HepG2 (cell line): Measurements from ENCODE around the gene SYNJ2. TPM values are rescaled to one million over a fixed set of nuclear protein-coding genes. Genes with fewer than 3 reads are reported as not detected.

Experiments
- ATAC-seq: fragments of 200-7000 bp; cut with Tn5 transposase; 3 replicates; pipeline ENCODE4 v1.9.1; 2020; ENCODE audit warnings: mild to moderate bottlenecking, moderate library complexity
- BruUV-seq: library from RNA; stranded (reverse); fragments of 400-500 nt; replicated peaks from 2 replicates; lab custom pipeline; 2021; lab: Mats Ljungman, UMichigan
- CTCF ChIA-PET: fragments of 300-600 bp; formaldehyde crosslinking; extraction: SDS; loops from one replicate; lab custom pipeline; 2021; ENCODE audit warnings: low total read pairs, inconsistent platforms, low intra/inter-chr PET ratio; lab: Yijun Ruan, JAX
- POLR2A ChIA-PET: fragments of 350-600 bp; sonication (Branson Sonifier 250); formaldehyde crosslinking; loops from one replicate; lab custom pipeline; 2020; ENCODE audit warnings: antibody characterized with exemption, inconsistent platforms; lab: Yijun Ruan, JAX
- DNase-seq: peaks from one replicate; pipeline ENCODE4 v3.0.0-alpha.2; 2015; ENCODE audit warnings: low spot score
- FAIRE-seq: peaks from 3 replicates; lab custom pipeline; 2011; peaks lifted over from hg19 to GRCh38; lab: Jason Lieb, UNC
- H2AFZ ChIP-seq: one replicate; pipeline ENCODE4 v1.6.1; 2011; ENCODE audit warnings: low read length, inconsistent platforms
- H3K27ac ChIP-seq: fragments of 300-600 bp; 3 replicates; pipeline ENCODE4 v1.8.0; 2011; ENCODE audit warnings: mixed run types, mild to moderate bottlenecking, mixed read lengths, low read length, inconsistent platforms; ENCODE audit not compliant: insufficient read depth; ENCODE audit errors: extremely low read length
- H3K27me3 ChIP-seq, 2 experiments: fragments of 200-600 bp in 1 of 2; 2 replicates in 1 of 2; 3 replicates in 1 of 2; pipeline versions ENCODE4 v1.6.0 to v1.8.0; 2011; ENCODE audit warnings: low read length in 2 of 2, mild to moderate bottlenecking in 2 of 2, moderate library complexity in 2 of 2, inconsistent platforms in 1 of 2; ENCODE audit not compliant: insufficient read depth in 2 of 2, control insufficient read depth in 1 of 2
- H3K36me3 ChIP-seq, 2 experiments: fragments of 200-600 bp in 1 of 2; replicated peaks in 1 of 2; 2 replicates in 1 of 2; 3 replicates in 1 of 2; pipeline versions ENCODE4 v1.5.1 to v1.8.0; 2011; ENCODE audit warnings: low read length in 2 of 2, inconsistent platforms in 1 of 2; ENCODE audit not compliant: insufficient read depth in 2 of 2, control insufficient read depth in 1 of 2
- H3K4me1 ChIP-seq: 2 replicates; pipeline ENCODE4 v1.5.1; 2012; ENCODE audit warnings: low read length, inconsistent platforms; ENCODE audit not compliant: insufficient read depth
- H3K4me2 ChIP-seq: 2 replicates; pipeline ENCODE4 v1.6.0; 2011; ENCODE audit warnings: low read depth, low read length, inconsistent platforms
- H3K4me3 ChIP-seq, 3 experiments: fragments of 200-600 bp in 1 of 3; sonication (generic), shearing (Covaris generic) in 1 of 3; replicated peaks in 1 of 3; 2 replicates each; pipeline ENCODE4 v1.5.1; 2011 to 2016; ENCODE audit warnings: low read length in 3 of 3, inconsistent platforms in 2 of 3, low read depth in 2 of 3, mild to moderate bottlenecking in 2 of 3, control low read depth in 1 of 3, mixed read lengths in 1 of 3; ENCODE audit not compliant: insufficient read depth in 1 of 3
- H3K79me2 ChIP-seq: one replicate; pipeline ENCODE4 v1.6.1; 2011; ENCODE audit warnings: low read length, inconsistent platforms; ENCODE audit not compliant: insufficient read depth
- H3K9ac ChIP-seq: 2 replicates; pipeline ENCODE4 v1.6.0; 2011; ENCODE audit warnings: mild to moderate bottlenecking, low read depth, low read length, inconsistent platforms; ENCODE audit not compliant: insufficient read depth
- H3K9me3 ChIP-seq: 2 replicates; pipeline ENCODE4 v1.5.1; 2012; ENCODE audit warnings: mild to moderate bottlenecking, low read length
- H4K20me1 ChIP-seq: 2 replicates; pipeline ENCODE4 v1.6.0; 2011; ENCODE audit warnings: inconsistent platforms, mild to moderate bottlenecking, low read length, moderate library complexity; ENCODE audit not compliant: insufficient read depth
- FOXA1 ChIP-seq, 2 experiments: fragments of 450-650 bp in 1 of 2; sonication (generic) in 1 of 2; formaldehyde crosslinking in 1 of 2; IDR thresholded peaks; 2 replicates each; pipeline versions ENCODE4 v1.4.0 to v1.6.1; 2016 to 2020; ENCODE audit warnings: missing genetic modification reagents in 1 of 2
- FOXO1 ChIP-seq: sonication (generic); formaldehyde crosslinking; IDR thresholded peaks from 2 replicates; pipeline ENCODE4 v1.4.0; 2020; ENCODE audit warnings: missing genetic modification reagents
- HOXA3 ChIP-seq: sonication (generic); formaldehyde crosslinking; IDR thresholded peaks from 2 replicates; pipeline ENCODE4 v1.5.0; 2020; ENCODE audit warnings: missing genetic modification reagents
- SMARCC2 ChIP-seq: fragments of 450-650 bp; IDR thresholded peaks from 2 replicates; pipeline ENCODE4 v1.6.1; 2017; ENCODE audit warnings: antibody characterized with exemption, mild to moderate bottlenecking
- SP5 ChIP-seq: IDR thresholded peaks from 2 replicates; pipeline ENCODE4 v1.6.1; 2016; ENCODE audit warnings: low read depth, borderline replicate concordance
- TBX2 ChIP-seq: sonication (generic); formaldehyde crosslinking; IDR thresholded peaks from 2 replicates; pipeline ENCODE4 v1.5.0; 2020; ENCODE audit warnings: missing genetic modification reagents, mild to moderate bottlenecking, borderline replicate concordance
- TGIF2 ChIP-seq: IDR thresholded peaks from 2 replicates; pipeline ENCODE4 v1.6.1; 2016; ENCODE audit warnings: control low read depth, missing compliant biosample characterization
- ZFP90 ChIP-seq: sonication (generic); formaldehyde crosslinking; IDR thresholded peaks from 2 replicates; pipeline ENCODE4 v1.8.0; 2022; ENCODE audit warnings: missing genetic modification reagents, mild to moderate bottlenecking, inconsistent platforms, borderline replicate concordance
- ZNF530 ChIP-seq: sonication (generic); formaldehyde crosslinking; IDR thresholded peaks from 2 replicates; pipeline ENCODE4 v1.5.0; 2020; ENCODE audit warnings: low read depth, mild to moderate bottlenecking, missing genetic modification reagents
- ZNF556 ChIP-seq: sonication (generic); formaldehyde crosslinking; IDR thresholded peaks from 2 replicates; pipeline ENCODE4 v1.4.0; 2020; ENCODE audit warnings: mild to moderate bottlenecking, missing genetic modification reagents, borderline replicate concordance
- ZNF577 ChIP-seq: sonication (generic); formaldehyde crosslinking; IDR thresholded peaks from 2 replicates; pipeline ENCODE4 v1.4.0; 2020; ENCODE audit warnings: mild to moderate bottlenecking, low read depth, missing genetic modification reagents, borderline replicate concordance
- ZNF7 ChIP-seq: IDR thresholded peaks from 2 replicates; pipeline ENCODE4 v1.6.1; 2016; ENCODE audit warnings: missing biosample characterization, missing genetic modification reagents
- ZNF747 ChIP-seq: sonication (generic); formaldehyde crosslinking; IDR thresholded peaks from 2 replicates; pipeline ENCODE4 v1.8.1; 2023; ENCODE audit warnings: missing genetic modification reagents, mild to moderate bottlenecking, borderline replicate concordance
- ZNF839 ChIP-seq: sonication (generic); formaldehyde crosslinking; IDR thresholded peaks from 2 replicates; pipeline ENCODE4 v1.4.0; 2020; ENCODE audit warnings: missing genetic modification reagents, mild to moderate bottlenecking, borderline replicate concordance
- WGBS: methylation state at CpG from one replicate; pipeline ENCODE4 v1.1.6; 2017; ENCODE audit warnings: low lambda C conversion rate; 5-methylcytosine and 5-hydroxymethylcytosine counted together
- in situ Hi-C: cut with HindIII; loops from 2 replicates; pipeline ENCODE4 v1.10.0; 2017; ENCODE audit warnings: low pct_unique_long_range_greater_than_20kb; ENCODE audit not compliant: extremely low pct_ligation_motif_present
- intact Hi-C: fragments of 100-400 bp; cut with micrococcal nuclease; formaldehyde crosslinking; loops from one replicate; pipeline ENCODE4 v1.10.0; 2022; ENCODE audit not compliant: unreplicated experiment
- polyA plus RNA-seq, 8 experiments: library from polyadenylated mRNA; depleted of rRNA in 3 of 8; stranded (reverse) in 7 of 8; unstranded in 1 of 8; fragments of >200 nt; fragmentation: Illumina TruSeq in 4 of 8; extraction: Trizol in 4 of 8; gene quantifications; 2 replicates each; pipeline versions ENCODE4 v1.2.1 to v1.2.3, GENCODE V29; 2011 to 2016; ENCODE audit warnings: low read depth in 4 of 8, missing spikeins in 1 of 8, mixed read lengths in 1 of 8; ENCODE audit not compliant: insufficient read depth in 1 of 8
- total RNA-seq, 5 experiments: library from RNA; depleted of rRNA; stranded (reverse); fragments of >200 nt; fragmentation: Illumina TruSeq; extraction: Trizol; gene quantifications; 2 replicates each; pipeline ENCODE4 v1.2.3, GENCODE V29; 2016; ENCODE audit warnings: low read depth in 1 of 5
- TF ChIP-seq, protein P1 (sequence below): IDR thresholded peaks from 2 replicates; pipeline ENCODE4 v1.6.1; 2012; ENCODE audit warnings: low read depth, low read length, improper control_type of control experiment
- TF ChIP-seq, protein P2 (sequence below): IDR thresholded peaks from 2 replicates; pipeline ENCODE4 v1.6.1; 2016; ENCODE audit warnings: mild to moderate bottlenecking
- TF ChIP-seq, protein P3 (sequence below): IDR thresholded peaks from 2 replicates; pipeline ENCODE4 v1.6.1; 2012; ENCODE audit warnings: inconsistent platforms
- TF ChIP-seq, protein P4 (sequence below): sonication (generic); formaldehyde crosslinking; IDR thresholded peaks from 2 replicates; pipeline ENCODE4 v1.4.0; 2020; ENCODE audit warnings: missing genetic modification reagents

SYNJ2 gene
- total and polyA plus RNA-seq, 2 of the 13 experiments (the other 11 are each of a cell fraction or from before 2014, with no cell fraction given): 39.1 to 57.6 TPM

DNA sequence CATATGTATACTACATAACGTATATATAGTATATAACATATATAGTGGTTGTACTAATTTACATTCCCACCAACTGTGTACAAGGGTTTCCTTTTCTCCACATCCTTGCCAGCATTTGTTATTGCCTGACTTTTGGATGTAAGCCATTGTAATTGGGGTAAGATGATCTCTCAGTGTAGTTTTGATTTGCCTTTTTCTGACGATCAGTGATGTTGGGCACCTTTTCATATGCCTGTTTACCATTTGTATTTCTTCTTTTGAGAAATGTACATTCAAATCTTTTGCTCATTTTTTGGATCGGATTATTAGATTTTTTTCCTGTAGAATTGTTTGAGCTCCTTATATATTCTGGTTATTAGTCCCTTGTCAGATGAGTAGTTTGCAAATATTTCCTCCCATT is 11.4 kb downstream of the SYNJ2 start (continued):
- TF ChIP-seq FOXO1 (CRISPR knock-in tag) (no peak), ZNF7 (0 out of 2 replicates have a peak, but pooled peaks have one; percentile 22), TBX2 (CRISPR knock-in tag) (0 out of 2 replicates have a peak, but pooled peaks have one; percentile 2), ZNF747 (CRISPR knock-in tag) (no peak), ZNF556 (no peak), FOXA1 (IDR thresholded peaks at IDR 0.05) (no peak), FOXA1 (CRISPR knock-in tag; IDR thresholded peaks at IDR 0.05) (no peak), ZNF530 (CRISPR knock-in tag) (no peak)
- TF ChIP-seq, protein P1, sequence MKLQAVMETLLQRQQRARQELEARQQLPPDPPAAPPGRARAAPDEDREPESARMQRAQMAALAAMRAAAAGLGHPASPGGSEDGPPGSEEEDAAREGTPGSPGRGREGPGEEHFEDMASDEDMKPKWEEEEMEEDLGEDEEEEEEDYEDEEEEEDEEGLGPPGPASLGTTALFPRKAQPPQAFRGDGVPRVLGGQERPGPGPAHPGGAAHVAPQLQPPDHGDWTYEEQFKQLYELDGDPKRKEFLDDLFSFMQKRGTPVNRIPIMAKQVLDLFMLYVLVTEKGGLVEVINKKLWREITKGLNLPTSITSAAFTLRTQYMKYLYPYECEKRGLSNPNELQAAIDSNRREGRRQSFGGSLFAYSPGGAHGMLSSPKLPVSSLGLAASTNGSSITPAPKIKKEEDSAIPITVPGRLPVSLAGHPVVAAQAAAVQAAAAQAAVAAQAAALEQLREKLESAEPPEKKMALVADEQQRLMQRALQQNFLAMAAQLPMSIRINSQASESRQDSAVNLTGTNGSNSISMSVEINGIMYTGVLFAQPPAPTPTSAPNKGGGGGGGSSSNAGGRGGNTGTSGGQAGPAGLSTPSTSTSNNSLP: no peak

DNA sequence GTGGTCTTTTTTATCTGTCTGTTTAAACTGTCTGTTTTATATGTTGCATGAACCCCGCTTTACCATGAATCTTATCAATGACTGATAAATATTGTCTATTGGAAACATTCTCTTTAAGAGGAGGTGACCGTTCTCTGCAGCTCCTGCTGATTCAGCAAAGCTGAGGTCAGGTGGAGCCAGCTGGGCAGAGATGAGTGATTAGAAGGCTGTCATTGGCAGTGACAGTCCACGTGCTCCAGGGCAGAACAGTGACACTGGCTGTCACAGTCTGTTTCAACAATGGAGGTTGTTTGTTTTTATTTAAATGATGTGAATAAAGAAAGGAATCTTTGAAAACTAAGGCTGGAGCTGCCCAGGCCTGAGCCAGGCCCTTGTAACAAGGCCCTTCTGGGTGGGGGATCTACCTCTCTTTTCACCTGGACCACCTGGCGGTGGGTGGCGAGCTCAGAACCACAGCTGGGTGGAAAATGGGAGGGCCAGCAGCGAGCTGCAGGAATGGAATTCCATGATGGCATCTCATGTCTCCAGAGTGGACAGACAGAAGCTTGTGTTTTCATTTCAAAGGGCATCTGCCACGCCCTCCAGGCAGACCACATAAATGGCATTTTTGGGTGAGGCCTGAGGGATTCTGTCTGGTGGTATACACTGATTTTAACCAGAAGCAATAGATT is 12.6 kb downstream of the SYNJ2 start:
- WGBS: 85% methylated on average over 7 of the region's 7 CpGs
- BruUV-seq: no TSS peak
- Histone ChIP-seq H3K9me3 (no peaks in the 10 kb centered on the region), H4K20me1 (peaks cover 77% of the 10 kb centered on the region), H3K36me3 (peaks cover 25 to 56% of the 10 kb centered on the region in 2 experiments), H3K27ac (peak overlapping the region; percentile 49), H3K4me2 (no peak overlapping the region), H3K4me1 (peaks cover 96% of the 10 kb centered on the region), H3K27me3 (no peaks in the 10 kb centered on the region), H3K9ac (no peak overlapping the region), H3K79me2 (peaks cover 99% of the 10 kb centered on the region), H2AFZ (no peak overlapping the region), H3K4me3 (no peak overlapping the region)
- CTCF ChIA-PET: no interaction called here
- POLR2A ChIA-PET: interaction anchor here (0.9 to 4.0 kb wide), 14 partner anchors 8 to 78 kb away, joined by 3 to 93 read pairs (median 7); no protein-coding TSS in a partner anchor
- DNase-seq (peak; percentile 69), ATAC-seq (peak; percentile 8; the same call in 2 of the 3 replicates), FAIRE-seq (no peak)
- intact Hi-C loops (no loop called here), in situ Hi-C loops (no loop called here)
- TF ChIP-seq HOXA3 (CRISPR knock-in tag) (0 out of 2 replicates have a peak, but pooled peaks have one; percentile 34), ZNF577 (CRISPR knock-in tag) (0 out of 2 replicates have a peak, but pooled peaks have one; percentile 23), TGIF2 (CRISPR knock-in tag) (peak; percentile 85), SP5 (peak; percentile 29; the same call in 1 of the 2 replicates), ZNF839 (CRISPR knock-in tag) (no peak), ZFP90 (CRISPR knock-in tag) (0 out of 2 replicates have a peak, but pooled peaks have one; percentile 41), SMARCC2 (no peak)
- TF ChIP-seq, protein P2, sequence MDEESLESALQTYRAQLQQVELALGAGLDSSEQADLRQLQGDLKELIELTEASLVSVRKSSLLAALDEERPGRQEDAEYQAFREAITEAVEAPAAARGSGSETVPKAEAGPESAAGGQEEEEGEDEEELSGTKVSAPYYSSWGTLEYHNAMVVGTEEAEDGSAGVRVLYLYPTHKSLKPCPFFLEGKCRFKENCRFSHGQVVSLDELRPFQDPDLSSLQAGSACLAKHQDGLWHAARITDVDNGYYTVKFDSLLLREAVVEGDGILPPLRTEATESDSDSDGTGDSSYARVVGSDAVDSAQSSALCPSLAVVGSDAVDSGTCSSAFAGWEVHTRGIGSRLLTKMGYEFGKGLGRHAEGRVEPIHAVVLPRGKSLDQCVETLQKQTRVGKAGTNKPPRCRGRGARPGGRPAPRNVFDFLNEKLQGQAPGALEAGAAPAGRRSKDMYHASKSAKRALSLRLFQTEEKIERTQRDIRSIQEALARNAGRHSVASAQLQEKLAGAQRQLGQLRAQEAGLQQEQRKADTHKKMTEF: 0 out of 2 replicates have a peak, but pooled peaks have one; percentile 17
- TF ChIP-seq, protein P3, sequence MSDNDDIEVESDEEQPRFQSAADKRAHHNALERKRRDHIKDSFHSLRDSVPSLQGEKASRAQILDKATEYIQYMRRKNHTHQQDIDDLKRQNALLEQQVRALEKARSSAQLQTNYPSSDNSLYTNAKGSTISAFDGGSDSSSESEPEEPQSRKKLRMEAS: 0 out of 2 replicates have a peak, but pooled peaks have one; percentile 37
- TF ChIP-seq, protein P4, sequence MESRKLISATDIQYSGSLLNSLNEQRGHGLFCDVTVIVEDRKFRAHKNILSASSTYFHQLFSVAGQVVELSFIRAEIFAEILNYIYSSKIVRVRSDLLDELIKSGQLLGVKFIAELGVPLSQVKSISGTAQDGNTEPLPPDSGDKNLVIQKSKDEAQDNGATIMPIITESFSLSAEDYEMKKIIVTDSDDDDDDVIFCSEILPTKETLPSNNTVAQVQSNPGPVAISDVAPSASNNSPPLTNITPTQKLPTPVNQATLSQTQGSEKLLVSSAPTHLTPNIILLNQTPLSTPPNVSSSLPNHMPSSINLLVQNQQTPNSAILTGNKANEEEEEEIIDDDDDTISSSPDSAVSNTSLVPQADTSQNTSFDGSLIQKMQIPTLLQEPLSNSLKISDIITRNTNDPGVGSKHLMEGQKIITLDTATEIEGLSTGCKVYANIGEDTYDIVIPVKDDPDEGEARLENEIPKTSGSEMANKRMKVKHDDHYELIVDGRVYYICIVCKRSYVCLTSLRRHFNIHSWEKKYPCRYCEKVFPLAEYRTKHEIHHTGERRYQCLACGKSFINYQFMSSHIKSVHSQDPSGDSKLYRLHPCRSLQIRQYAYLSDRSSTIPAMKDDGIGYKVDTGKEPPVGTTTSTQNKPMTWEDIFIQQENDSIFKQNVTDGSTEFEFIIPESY (CRISPR knock-in tag): peak; percentile 70
